Measurements from ENCODE around the gene PTCD1. TPM values are rescaled to one million over a fixed set of nuclear protein-coding genes. Genes with fewer than 3 reads are reported as not detected.

PTCD1 gene
- total and polyA plus RNA-seq, 9 of the 15 experiments (the other 6 are each of a cell fraction or from before 2014, with no cell fraction given), result 0.46 to 17.1 (median 6.2) TPM

- TF ChIP-seq MNT (conservative IDR thresholded peaks at IDR 0.05) (peak; percentile 89 to 93), MXD1 (CRISPR knock-in tag; IDR thresholded peaks at IDR 0.05; ENCODE audit: borderline replicate concordance, poor library complexity, severe bottlenecking) (no peak), SMC3 (conservative IDR thresholded peaks at IDR 0.05; ENCODE audit: insufficient read depth, low read depth, low read length) (0 out of 2 replicates have a peak, but pooled peaks have one; percentile 27), BRF1 (IDR thresholded peaks at IDR 0.05; ENCODE audit: borderline replicate concordance, extremely low read depth, insufficient read length) (no peak), USF2 (CRISPR knock-in tag; IDR thresholded peaks at IDR 0.05) (peak; percentile 99), MAFG (tag; conservative IDR thresholded peaks at IDR 0.05) (no peak), CHD2 (IDR thresholded peaks at IDR 0.05; ENCODE audit: low read depth, low read length) (peak; percentile 71; the same call in 1 of the 2 replicates), TEAD4 (IDR thresholded peaks at IDR 0.05; ENCODE audit: low read length) (no peak), TEAD4 (CRISPR knock-in tag; IDR thresholded peaks at IDR 0.05; ENCODE audit: borderline replicate concordance) (no peak), TSHZ1 (CRISPR knock-in tag; IDR thresholded peaks at IDR 0.05) (no peak), MEF2D (tag; conservative IDR thresholded peaks at IDR 0.05; ENCODE audit: low read depth) (no peak), WHSC1 (IDR thresholded peaks at IDR 0.05; ENCODE audit: low read length) (no peak), TFAM (CRISPR knock-in tag; conservative IDR thresholded peaks at IDR 0.05) (no peak), ATF7 (IDR thresholded peaks at IDR 0.05) (peak; percentile 58), MBD2 (IDR thresholded peaks at IDR 0.05; ENCODE audit: borderline replicate concordance, low read depth) (peak; percentile 82), IRF9 (tag; IDR thresholded peaks at IDR 0.05) (no peak), HNRNPL (IDR thresholded peaks at IDR 0.05; ENCODE audit: low read depth, low read length) (no peak), ZNF316 (IDR thresholded peaks at IDR 0.05) (peak; percentile 46), ARNT (IDR thresholded peaks at IDR 0.05) (no peak; a peak in 2 of 4 replicates), SPI1 (IDR thresholded peaks at IDR 0.05; ENCODE audit: borderline replicate concordance, low read depth, low read length) (no peak), JUNB (CRISPR knock-in tag; conservative IDR thresholded peaks at IDR 0.05) (no peak), ZKSCAN3 (CRISPR knock-in tag; IDR thresholded peaks at IDR 0.05) (no peak)
Measured at GRCh38 chr7:99472561-99473314, 34.1 kb upstream of the PTCD1 start, which contains the start of gene ZNF789 (continued).
